ENCODE results near the gene MROH7. TPM values are rescaled to one million over a fixed set of nuclear protein-coding genes. Genes with fewer than 3 reads are reported as not detected.
"Not testable (repeated sequence)": the region's sequence is repeated elsewhere in the genome, so short reads cannot be mapped to it uniquely, and the experiment has no call there.

Gene MROH7
- total and polyA plus RNA-seq, 8 donors = 0.68 to 33.8 (median 5.2) TPM

- TF ChIP-seq EP300 (IDR thresholded peaks at IDR 0.05) (no peak), POLR2A (IDR thresholded peaks at IDR 0.05) (no peak), CTCF (IDR thresholded peaks at IDR 0.05) (no peak), POLR2AphosphoS5 (IDR thresholded peaks at IDR 0.05) (no peak)
- H3K27ac ChIP-seq = no peak overlapping the region
- no peak for DNase-seq
- no peaks in the 10 kb centered on the region for H3K36me3 ChIP-seq
- peaks cover 0 to 6% (median 2%) of the 10 kb centered on the region in 4 donors for H3K4me1 ChIP-seq
- WGBS, 5 donors = 80 to 89% (median 84%) methylated on average over 7 to 8 of the region's 8 CpGs
- H3K27me3 ChIP-seq = no peaks in the 10 kb centered on the region
- no peaks in the 10 kb centered on the region for H3K9me3 ChIP-seq
- H3K4me3 ChIP-seq = no peak overlapping the region
- intact Hi-C loops (cut with DNase I; ENCODE audit: low total_unique reads) = no loop called here
Observed at GRCh38 chr1:54619749-54620148, 21.8 kb upstream of the MROH7 start.

DNA sequence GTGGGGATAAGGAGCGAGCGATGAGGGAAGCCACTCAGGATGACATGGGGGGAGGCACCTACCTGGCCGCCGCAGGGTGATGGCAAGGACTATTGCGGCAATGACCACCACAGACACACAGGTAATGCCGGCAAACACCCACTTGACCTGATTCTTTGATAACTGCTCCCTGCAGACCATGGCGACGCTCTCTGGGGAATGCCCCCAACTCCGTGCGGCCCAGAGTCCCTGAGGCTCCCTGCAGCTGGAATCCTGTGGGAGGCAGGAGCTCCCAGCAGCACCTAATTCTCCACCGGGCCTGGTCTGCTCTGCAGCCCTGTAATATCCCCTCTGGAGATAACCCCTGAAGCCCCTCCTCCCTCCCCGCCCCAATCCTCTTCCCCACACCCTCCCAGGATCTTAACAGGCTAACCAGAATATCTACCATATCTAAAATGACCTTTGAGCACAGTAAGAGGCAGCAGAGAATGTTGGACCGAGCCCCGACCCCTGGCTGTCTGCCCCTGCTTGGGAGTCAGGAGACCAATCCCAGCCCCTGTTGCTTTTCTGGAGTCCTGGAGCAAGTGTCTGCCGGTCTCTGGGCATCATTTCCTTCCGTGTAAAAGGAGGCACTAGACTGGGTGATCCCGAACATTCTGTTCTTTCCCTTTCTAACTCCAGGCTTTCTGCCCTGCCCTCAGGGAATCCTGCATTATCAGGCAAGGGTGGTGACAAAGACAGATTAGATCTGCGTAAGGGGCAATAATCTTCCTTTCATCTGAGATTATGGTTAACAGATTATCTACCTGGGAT, 18.2 kb upstream of the MROH7 start, which contains the start of gene FAM151A:
TSS of gene FAM151A (minus strand) at position 310 of the 792 bp plus-strand sequence. CDS start at position 180, 130 bp downstream.
- H3K4me3 ChIP-seq = no peak within 1 kb of the TSS
- no peaks in the 10 kb centered on the region for H3K9me3 ChIP-seq
- TF ChIP-seq POLR2AphosphoS5 (IDR thresholded peaks at IDR 0.05) (no peak), POLR2A (IDR thresholded peaks at IDR 0.05) (no peak), EP300 (IDR thresholded peaks at IDR 0.05) (no peak), CTCF (IDR thresholded peaks at IDR 0.05) (no peak)
- H3K27ac ChIP-seq = no peak within 1 kb of the TSS
- intact Hi-C loops (cut with DNase I; ENCODE audit: low total_unique reads) = no loop called here
- H3K27me3 ChIP-seq = no peaks in the 10 kb centered on the region
- peaks cover 0 to 11% (median 2%) of the 10 kb centered on the region in 4 donors for H3K4me1 ChIP-seq
- H3K36me3 ChIP-seq = no peaks in the 10 kb centered on the region
- DNase-seq = no peak
- WGBS, 5 donors = 57 to 68% (median 59%) methylated on average over 16 to 18 of the region's 18 CpGs

DNA sequence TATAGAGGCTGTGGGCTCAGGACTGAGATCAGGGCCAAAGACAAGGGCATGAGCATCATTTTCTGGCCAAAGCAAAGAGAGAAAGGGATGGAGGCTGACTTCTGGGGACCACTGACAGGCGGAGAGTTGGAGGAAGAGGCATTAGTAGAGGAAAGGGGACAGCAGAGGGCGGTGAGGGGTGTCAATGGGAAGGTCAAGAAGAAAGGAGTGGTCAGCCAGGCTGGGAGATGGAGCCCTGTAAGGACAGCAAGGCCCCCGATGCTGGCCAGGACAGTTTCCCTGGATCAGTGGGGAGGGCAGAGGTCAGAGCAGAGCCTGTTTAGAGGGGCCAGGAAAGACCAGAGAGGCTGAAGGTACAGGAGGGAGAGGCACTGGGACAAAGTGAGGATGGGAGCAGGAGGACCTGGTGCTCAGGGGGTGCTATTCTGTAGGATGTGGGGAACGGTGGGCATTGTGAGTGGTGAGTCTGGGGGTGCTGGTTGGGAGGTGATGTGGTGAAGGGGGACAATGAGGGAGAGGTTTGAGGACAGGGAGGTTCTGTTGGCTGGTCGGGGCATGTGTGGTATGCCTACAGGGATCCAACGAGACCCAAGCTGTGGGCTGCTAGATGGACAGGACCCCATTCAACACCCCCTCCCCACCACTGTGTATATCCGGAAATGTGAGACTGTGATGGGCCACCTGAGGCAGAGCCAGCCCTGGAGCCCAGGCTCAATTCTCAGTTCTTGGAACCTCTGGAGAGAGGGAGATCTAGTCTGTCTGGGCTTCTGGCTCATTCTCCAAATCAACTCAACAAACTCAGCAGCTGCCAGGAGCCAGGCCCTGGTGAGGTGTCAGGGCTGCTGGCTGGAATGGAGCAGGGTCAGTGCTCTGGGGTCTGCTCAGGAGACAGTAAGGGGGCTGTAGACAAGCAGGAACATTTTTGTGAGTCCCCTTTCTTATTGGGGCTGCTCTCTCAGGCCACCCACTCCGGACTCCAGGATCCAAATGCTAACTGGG, 16.8 kb upstream of the MROH7 start:
- Histone ChIP-seq H3K9me3 (no peaks in the 10 kb centered on the region), H3K36me3 (no peaks in the 10 kb centered on the region), H3K4me1 (peaks cover 0 to 11% (median 2%) of the 10 kb centered on the region in 4 donors), H3K27me3 (no peaks in the 10 kb centered on the region), H3K4me3 (no peak overlapping the region), H3K27ac (no peak overlapping the region)
- TF ChIP-seq CTCF (IDR thresholded peaks at IDR 0.05) = no peak
- no peak for TF ChIP-seq POLR2AphosphoS5 (IDR thresholded peaks at IDR 0.05)
- TF ChIP-seq EP300 (IDR thresholded peaks at IDR 0.05) = no peak
- no peak for TF ChIP-seq POLR2A (IDR thresholded peaks at IDR 0.05)
- intact Hi-C loops (cut with DNase I; ENCODE audit: low total_unique reads) = no loop called here
- WGBS, 5 donors = 60 to 90% (median 71%) methylated on average over 7 to 8 of the region's 8 CpGs
- no peak for DNase-seq

GRCh38 chr1:54627196-54627595, 14.4 kb upstream of the MROH7 start:
- no peak for DNase-seq
- Histone ChIP-seq H3K27ac (no peak overlapping the region), H3K4me3 (no peak overlapping the region), H3K9me3 (no peaks in the 10 kb centered on the region), H3K27me3 (no peaks in the 10 kb centered on the region), H3K36me3 (no peaks in the 10 kb centered on the region), H3K4me1 (peaks cover 0 to 11% (median 2%) of the 10 kb centered on the region in 4 donors)
- intact Hi-C loops (cut with DNase I; ENCODE audit: low total_unique reads) = no loop called here
- whole genome bisulfite sequencing, 5 donors = 68 to 84% (median 80%) methylated on average over 3 to 10 of the region's 10 CpGs; no CpG with 5 or more reads in 1 of the 5 donors
- TF ChIP-seq EP300 (IDR thresholded peaks at IDR 0.05) (no peak), CTCF (IDR thresholded peaks at IDR 0.05) (no peak), POLR2AphosphoS5 (IDR thresholded peaks at IDR 0.05) (no peak), POLR2A (IDR thresholded peaks at IDR 0.05) (no peak)

DNA sequence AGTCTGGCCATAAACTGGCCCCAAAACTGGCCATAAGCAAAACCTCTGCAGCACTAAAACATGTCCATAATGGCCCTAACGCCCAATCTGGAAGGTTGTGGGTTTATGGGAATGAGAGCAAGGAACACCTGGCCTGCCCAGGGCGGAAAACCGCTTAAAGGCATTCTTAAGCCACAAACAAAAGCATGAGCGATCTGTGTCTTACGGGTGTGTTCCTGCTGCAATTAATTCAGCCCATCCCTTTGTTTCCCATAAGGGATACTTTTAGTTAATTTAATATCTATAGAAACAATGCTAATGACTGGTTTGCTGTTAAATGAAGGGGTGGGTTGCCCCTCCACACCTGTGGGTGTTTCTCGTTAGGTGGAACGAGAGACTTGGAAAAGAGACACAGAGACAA, 5.8 kb upstream of the MROH7 start:
- WGBS, 5 donors = 83 to 96% (median 92%) methylated on average over 7 of the region's 7 CpGs
- intact Hi-C loops (cut with DNase I; ENCODE audit: low total_unique reads); H3K27me3 ChIP-seq: not testable (repeated sequence)

More for the DNA sequence above, 5.8 kb upstream of the MROH7 start:
- DNase-seq, H3K9me3 ChIP-seq, H3K4me1 ChIP-seq, H3K27ac ChIP-seq, H3K4me3 ChIP-seq: not testable (repeated sequence)
- peaks cover 0 to 22% (median 2%) of the 10 kb centered on the region in 4 donors for H3K36me3 ChIP-seq
